HG02981 (cell line): ENCODE data around the gene MAD2L2.

Experiments
- ATAC-seq: cut with Tn5 transposase; IDR thresholded peaks from one replicate; pipeline ENCODE4 v1.9.1; 2021; ENCODE audit warnings: mild to moderate bottlenecking, moderate library complexity; ENCODE audit not compliant: unreplicated experiment

MAD2L2 gene

DNA sequence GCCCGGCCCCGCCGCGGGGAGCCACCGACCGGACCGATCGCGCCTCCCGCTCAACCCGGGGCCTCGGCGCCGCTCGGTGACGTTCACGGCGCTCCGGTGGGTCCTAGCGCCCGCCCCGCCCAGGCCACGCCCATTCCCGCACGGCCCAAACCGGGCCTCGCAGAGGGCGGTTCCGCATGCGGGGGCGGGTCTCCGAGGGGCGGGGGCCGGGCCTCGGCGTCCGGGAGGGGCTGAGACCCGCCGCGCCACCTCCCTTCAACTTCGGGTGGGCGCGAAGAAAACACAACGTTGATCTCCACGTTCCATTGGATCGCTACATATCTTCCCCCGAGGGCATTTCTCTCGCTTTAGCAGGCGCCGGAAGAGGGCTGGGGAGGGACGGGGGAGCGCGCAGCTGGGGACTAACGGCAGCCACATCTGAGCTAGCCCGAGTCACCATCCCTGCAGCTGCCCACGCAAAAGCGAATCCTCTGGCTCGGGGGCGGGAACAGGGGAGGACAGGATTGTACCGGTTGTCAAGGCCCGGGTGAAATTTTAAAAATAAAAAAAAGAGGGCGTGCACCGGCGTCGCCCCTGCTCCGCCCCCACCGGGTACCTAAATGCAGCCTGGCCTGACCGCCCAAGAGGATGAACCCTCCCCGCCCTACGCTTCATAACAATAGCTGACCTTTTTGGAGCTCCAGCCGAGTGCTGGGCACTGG lies at the start of gene MAD2L2:
TSS of gene MAD2L2 (minus strand) at position 78 of the 701 bp plus-strand sequence. CDS start 547 bp downstream, outside the sequence.
- ATAC-seq: peak; percentile 85

DNA sequence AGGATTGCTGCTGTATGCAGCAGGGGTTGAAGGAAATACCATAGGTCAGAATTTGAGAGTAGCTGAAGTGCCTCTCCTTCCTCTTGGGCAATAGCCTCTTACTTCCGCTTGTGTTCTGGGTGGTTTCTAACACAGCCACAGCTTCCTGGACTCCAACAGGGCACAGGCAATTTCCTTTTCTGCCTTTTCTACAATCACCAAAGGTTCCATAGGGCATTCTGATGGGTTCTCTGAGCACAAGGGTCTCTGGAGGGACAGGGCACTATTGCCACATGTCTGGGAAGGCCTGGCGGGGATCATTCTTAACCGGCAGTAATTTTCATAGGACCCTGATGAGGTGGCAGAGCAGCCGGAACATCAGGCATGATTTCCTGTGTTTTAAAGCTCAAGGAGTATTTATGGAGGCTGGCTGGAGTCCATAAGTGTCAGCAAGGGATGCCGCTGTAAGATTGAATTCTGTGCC lies 49.5 kb upstream of the MAD2L2 start:
- ATAC-seq: no peak

DNA sequence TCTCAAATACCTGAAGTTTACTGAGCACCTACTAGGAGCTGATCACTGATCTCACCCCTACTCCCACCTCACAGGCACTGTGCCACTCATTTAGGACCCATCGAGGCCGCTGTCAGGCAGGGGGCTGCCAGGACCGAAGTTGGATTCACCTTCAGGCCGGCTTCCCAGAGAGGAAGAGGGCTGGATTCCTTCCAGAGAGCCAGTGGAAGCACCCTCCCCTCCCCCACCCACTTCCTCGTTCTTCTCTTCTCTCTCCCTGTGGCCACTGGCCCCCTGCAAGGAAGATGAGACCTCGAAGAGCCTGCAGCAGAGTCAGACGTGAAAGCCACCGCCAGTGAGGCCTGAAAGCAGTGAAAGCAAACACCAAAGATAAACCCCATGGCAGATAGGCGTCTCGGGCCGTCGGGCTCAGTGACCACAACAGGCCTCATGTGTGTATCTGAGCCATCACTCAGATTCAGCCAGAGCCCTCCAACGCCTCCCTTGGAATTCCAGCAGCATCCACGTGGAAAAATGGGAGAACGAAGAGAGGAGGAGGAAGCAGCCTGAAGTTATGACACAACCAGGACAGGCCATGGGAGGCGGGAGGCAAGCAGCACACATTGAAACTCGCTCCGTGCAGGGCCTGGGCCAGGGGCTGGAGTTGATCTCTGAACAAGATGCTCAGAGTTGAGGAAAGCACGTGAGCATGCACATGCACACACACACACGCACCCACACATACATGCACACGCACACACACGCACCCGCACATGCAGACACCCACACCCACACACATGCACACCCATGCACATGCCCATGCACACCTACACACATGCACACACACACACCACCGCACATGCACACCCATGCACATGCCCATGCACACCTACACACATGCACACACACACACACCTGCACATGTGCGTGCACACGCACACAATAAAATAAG lies 48.8 kb upstream of the MAD2L2 start:
- no peak for ATAC-seq

DNA sequence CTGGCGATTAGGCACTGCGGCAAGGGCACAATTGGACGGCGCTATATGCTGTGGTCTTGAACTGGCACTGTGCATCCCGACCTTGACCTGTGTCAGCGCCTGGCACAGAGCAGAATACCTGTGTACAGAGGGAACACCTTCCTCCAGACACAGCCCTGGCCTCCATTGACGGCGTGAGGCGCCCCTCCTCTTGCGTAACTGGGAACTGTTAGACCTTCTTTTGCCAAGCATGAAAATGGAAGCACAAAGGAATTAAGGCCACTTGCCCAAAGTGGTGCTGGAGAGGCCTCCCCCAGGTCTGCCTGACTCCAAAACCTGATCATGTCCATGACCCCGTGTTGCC lies 48.2 kb upstream of the MAD2L2 start:
- no peak for ATAC-seq

DNA sequence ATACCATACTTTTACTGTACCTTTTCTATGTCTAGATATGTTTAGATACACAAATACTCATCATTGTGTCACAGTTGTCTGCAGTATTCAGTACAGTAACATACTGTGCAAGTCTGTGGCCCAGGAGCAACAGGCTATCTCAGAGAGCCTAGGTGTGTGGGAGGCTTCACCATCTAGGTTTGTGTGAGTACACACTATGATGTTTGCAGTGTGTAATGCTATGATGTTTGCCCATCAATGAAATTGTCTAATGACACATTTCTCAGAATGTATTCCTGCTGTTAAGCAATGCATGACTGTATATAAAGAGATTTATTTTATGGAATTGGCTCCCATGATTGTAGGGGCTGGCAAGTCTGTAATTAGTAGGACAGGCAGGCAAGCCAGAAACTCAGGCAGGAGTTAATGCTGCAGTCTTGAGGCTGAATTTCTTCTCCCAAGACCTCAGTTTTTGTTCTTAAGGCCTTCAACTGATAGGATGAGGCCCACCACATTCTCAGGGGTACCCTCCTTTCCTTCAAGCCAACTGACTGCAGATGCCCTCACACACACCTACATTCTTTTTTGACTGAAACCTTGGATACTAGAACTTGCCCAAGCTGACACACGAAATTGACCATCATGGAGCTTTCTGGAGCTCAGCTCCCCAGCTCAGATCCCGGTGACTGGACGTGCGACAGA lies 47.3 kb upstream of the MAD2L2 start:
- ATAC-seq: no peak

DNA sequence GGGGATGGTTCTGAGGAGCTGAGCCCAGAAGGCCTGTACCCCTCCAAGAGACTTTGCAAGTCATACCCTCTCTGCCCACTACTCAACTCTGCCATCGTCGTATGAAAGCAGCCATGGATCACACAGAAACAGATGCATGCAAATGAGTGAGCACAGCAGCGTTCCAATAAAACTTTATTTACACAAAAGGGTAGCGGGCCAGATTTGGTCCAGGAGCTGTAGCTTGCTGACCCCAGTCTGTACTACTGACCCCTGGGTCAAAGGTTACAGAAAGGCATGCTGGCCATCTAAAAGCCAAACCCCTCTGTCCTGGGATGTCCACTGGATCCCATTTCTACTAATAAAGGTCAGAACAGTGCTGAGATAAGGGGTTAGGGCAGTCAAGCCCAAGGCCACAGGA lies 46.2 kb upstream of the MAD2L2 start:
- ATAC-seq: no peak

DNA sequence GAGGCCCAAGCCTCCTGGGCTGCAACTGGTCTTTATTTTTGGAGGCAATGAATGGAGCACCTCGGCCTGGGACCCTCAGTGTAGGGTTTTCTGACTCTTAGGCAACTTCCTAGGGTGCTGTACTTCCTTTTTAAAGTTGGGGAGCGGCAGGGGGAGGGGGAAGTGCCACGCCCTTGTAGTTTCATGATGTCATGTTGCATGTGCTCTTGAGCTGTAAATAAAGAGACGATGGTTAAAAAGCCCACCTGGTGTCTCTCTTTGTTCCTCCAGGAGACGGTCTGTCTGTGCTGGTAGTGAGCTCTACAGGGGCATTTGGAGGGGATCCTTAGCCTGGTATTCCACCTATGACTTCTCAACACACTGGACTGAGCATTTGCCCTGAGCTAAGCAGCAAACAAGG lies 44.7 kb upstream of the MAD2L2 start:
- no peak for ATAC-seq

DNA sequence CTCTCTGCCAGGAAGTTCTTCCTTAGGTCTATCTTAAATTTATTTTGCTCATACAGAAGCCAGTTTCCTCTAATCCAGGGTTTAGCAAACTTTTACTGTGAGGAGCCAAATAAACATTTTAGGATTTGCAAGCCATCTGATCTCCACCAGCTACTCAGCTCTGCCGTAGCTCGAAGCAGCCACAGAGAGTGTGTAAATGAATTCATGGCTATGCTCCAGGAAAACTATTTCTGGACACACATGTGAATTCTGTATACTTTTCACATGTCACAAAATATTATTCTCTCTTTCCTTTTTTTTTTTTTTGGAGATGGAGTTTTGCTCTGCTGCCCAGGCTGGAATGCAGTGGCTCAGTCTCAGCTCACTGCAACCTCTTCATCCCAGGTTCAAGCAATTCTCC lies 41.6 kb upstream of the MAD2L2 start:
- ATAC-seq: no peak

DNA sequence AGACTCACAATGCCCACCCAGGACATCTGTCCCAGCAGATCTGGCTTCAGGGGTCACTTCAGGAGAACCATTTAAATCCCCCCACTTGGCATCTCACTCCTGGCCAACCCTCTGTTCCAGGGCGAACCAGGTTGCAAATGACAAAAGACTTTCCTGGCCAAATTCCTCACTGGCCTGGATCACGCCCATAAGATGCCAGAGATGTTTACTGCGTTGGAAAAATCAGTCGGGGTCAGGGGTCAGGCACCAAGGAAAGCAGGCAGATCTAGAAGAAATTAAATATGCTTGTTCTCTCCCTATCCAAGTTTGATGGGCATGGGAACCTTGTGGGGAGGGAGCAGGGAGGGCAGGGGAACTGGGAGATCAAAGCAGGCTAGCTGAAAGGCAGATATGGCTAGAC lies 40.4 kb upstream of the MAD2L2 start:
- ATAC-seq: no peak

DNA sequence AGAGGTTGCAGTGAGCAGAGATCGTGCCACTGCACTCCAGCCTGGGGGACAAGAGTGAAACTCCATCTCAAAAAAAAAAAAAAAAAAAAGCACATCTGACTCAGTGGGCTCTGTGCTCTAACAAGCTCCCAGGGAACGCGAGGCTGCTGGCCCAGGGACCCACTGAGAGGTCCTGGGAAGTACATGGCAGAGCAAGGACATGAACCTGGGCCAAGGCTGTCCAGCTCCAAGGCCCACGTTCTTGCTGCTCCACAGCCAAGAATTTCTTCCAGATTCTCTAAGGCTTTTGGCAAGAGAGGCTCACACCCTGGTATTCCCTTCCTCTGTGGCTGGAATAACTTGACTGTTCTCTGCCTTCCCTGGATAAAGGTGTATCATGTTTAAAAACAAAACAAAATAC lies 39.6 kb upstream of the MAD2L2 start:
- ATAC-seq: no peak

DNA sequence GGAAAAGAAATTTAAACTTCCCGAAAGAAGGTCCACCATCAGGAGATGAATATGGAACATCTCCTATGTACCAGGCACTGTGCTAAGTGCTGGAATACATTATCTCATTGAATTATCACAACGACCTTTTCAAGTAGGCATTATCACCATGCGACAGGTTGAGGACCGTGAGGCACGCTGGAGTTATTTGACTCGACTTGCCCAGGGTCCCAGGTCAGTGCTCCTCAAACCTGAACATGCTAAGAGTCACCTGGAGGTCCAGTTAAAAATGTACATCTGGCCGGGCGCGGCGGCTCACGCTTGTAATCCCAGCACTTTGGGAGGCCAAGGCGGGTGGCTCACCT lies 39.1 kb upstream of the MAD2L2 start:
- ATAC-seq: no peak

DNA sequence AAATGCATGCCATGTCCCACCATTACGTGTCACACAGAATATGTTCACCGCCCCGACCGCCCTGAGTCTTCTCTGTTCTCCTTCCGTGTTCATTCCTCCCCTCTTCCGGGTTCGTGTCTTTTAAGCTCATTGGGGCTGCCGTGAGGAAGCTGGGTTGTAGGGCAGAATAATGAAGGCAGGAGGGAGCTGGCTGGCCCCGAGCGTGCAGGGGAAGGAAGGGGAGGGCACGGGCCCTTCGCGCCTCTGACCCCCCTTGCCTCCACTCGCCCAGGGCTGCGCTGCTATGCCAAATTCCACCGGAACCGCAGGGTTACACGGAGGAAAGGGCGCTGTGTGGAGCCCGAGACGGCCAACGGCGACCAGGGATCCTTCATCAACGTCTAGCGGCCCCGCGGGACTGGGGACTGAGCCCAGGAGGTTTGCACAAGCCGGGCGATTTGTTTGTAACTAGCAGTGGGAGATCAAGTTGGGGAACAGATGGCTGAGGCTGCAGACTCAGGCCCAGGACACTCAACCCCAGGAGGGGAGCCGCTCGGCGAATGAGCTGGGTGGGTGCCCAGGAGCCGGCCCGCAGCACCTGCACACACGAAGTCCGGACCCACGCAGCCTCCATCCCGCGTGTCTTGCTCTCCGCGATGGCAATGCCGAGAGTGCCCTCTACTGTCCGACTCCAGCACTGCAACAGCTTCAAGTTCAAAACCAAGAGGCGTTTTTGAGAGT lies 38.5 kb upstream of the MAD2L2 start:
- peak; percentile 52 for ATAC-seq

DNA sequence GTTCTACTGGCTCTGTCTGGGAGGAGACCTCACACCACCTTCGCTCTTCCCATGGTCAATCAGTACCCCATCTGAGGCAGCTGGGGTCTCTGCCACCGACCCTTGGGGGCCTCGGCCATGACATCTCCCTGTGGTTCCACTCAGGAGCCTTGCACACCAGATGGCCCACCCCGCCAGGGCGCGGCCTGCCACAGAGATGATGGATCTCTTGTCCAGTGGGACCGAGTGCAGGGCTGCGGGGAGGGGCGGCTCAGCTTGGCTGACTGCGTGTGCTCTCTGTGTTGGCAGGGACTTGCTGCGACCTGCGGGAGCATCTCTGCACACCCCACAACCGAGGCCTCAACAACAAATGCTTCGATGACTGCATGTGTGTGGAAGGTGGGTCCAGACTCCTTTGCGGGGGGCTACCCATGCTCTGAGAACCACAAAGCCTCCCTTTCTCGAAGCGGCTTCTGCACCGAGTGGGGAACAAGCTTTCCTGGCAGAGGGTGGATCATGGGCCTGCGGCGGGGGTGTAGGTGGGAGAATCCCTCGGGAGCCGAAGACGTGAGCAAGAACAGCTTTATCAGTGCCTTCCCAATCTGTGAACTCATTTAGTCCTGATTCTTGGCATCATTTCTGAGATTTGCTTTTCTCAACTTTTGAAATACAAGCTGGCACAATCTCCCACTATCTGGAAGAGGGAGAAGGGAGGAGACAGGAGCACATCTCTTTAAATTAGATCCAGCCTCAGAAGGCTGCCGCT lies 34.1 kb upstream of the MAD2L2 start:
- no peak for ATAC-seq

DNA sequence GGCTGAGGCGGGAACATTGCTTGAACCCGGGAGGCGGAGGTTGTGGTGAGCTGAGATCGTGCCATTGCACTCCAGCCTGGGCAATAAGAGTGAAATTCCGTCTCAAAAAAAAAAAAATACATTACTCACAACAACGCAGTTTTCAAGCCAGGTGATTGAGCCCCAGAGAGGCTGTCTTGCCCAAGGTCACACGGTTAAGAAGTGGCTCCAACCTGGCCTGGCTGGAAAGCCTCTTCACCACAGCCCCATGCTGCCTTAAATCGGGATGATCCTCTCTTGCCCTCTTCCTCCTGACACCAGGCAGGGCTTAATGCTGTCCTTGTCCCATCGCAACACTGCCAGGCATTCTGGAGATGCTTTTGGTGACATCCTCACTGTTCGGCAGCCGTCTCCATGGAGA lies 32.1 kb upstream of the MAD2L2 start:
- ATAC-seq: no peak

DNA sequence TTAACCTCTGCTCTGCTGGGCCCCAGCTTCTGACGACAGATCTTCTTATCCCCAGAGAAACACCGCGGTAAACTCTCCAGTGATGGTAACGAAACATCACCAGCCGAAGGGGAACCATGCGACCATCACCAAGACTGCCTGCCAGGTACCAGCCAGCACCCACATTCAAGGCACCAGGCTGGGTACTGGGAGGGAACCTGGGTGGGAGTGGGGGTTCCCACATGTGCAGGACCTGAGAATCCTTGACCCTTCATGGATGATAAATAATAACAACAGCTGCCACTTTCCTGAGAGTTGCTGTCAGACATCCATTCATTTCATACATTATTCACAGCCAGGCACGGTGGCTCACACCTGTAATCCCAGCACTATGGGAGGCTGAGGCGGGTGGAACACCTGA lies 31.3 kb upstream of the MAD2L2 start:
- no peak for ATAC-seq

DNA sequence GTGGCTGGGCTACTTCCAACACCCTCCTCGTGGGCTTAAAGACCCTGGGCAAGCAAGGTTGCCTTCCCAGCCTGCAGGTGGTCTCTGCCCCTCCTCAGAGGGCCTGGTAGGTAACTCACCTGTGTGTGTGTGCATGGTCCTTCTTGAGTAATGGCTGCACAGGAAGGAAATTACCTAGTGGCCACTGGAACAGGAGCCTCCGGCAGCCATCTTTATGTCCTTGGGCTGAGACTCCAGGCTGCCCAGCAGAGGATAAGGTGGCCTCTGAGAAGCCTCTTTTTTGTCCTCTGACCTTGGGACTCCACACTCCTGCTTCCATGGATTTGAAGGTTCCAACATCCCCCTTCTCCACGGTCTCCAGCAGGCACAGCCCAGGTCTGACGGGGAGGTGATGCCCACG lies 30.5 kb upstream of the MAD2L2 start:
- ATAC-seq: no peak

DNA sequence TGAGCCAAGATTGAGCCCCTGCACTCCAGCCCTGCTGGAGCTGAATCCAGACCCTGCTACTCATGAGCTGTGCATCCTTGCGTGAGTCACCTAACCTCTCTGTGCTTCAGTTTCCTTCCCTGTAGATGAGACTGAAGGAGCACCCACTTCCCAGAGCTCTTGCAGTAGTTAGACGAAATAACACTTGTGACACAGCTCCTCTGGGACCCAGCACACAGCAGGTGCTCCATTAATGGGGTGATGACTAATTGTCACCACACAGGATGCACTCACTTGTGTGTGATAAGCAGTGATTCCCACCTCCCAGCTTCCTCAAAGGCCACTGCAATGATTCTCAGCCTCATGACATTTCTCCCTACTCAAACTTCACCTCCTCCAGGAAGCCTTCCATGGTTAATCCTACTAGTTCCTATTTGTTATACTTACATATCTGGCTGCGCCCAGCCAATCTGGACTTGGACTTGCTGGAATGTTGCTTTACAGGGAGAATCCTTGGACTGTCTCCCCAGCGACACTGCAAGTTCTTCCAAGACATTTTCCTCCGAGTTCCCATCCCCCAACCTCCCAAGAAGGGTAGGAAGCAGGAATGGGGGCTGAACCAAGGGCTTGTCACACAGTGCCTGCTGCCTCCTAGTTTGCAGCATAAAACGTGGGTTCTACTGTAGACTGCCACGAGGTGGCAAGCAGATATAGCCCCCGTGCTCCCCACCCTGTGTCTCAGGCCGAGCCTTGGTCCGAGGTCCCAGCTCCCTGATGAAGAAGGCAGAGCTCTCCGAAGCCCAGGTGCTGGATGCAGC lies 27.8 kb upstream of the MAD2L2 start:
- no peak for ATAC-seq

DNA sequence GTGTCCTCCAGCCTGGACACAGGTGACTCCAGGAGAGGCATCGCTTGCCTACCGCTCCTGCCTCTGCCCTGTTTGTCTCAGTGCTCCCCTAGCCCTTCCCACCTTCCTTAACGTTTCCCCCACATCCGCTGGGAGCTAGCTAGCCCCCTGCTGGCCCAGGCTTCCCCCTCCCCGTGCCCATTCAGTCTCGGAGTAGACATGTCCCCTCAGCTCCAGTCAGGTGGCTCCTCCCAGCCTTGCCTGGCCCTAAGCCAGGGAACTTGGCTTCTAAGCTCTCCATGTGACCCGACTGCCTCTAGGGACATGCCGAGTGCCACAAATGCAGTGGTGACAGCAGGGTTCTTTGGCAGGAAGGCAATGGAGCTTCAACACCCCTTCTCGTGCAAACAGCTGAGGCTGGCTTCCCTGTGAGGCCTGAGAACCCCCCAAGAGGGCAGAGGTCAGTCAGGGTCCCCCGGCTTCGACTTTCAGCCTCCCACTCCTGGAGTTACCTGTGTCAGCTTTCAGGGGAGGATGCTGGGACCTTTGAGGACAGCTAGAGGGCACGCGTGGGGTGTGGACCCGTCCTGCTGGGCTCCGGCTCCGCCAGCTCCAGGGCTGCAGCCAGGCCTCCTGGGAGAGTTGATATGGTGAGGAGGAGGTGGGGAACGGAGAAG lies 26.8 kb upstream of the MAD2L2 start:
- ATAC-seq: no peak

DNA sequence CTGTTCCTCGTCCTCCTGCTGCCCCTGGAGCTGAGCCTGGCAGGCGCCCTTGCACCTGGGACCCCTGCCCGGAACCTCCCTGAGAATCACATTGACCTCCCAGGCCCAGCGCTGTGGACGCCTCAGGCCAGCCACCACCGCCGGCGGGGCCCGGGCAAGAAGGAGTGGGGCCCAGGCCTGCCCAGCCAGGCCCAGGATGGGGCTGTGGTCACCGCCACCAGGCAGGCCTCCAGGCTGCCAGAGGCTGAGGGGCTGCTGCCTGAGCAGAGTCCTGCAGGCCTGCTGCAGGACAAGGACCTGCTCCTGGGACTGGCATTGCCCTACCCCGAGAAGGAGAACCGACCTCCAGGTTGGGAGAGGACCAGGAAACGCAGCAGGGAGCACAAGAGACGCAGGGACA lies 25.3 kb upstream of the MAD2L2 start:
- no peak for ATAC-seq
